Measurements from ENCODE around the gene METTL16.

GRCh38 chr17:2390199-2390836, 121.4 kb downstream of the METTL16 start:
- TF ChIP-seq CTCF (IDR thresholded peaks at IDR 0.05) (no peak), MLX (CRISPR knock-in tag; IDR thresholded peaks at IDR 0.05) (no peak), CREM (CRISPR knock-in tag; IDR thresholded peaks at IDR 0.05) (no peak)
